HUDEP-2 (cell line): ENCODE measurements around the gene DLEC1.
"Not testable (repeated sequence)": the region's sequence is repeated elsewhere in the genome, so short reads cannot be mapped to it uniquely, and the experiment has no call there.

Source experiments
- DNase-seq, 76 experiments: peaks; one replicate each; lab custom pipeline; 2025; ENCODE audit not compliant: unreplicated experiment in 76 of 76; lab: John Stamatoyannopoulos, UW

DLEC1 gene

DNA sequence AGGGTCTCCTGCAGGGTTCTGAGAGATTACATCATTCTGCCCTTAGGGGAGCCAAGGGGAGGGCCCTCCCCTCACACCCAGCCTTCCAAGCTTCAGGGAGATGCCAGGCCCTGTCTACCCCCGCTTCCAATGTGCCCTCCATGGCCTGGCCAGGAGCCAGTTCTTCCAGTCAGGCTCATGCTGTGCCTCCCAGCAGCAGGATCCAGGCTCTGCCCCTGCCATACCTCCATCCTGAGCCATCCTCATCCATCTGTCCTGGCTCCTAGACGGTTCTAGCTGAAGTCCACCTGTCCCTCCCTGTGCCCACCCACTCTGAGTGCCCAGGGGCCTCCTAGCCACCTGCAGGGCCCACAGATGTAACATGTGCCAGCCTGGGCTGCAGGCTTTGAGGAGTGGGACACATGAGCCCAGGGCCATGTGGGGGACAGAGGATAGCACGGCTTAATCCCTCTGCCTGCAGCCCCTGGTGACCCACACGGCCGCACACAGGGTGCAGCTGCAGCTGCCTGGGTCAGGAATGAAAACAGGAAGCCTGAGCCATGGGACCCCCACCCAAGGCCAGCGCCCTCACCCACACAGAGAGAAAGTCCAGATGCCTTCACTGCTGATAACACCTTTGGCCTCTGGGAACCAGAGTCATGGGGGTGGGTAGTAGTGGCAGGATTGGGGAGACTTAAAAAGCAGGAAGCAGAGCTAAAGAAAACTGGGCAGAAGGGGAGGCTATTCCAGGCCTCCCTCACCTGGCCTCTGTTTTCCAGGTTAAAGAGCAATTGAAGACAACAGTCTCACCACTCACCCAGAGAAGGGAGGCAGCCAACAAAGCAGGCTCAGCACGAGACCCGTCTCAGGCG, 21.3 kb upstream of the DLEC1 start:
- DNase-seq = peak in 1 of 76 experiments; percentile 9

DNA sequence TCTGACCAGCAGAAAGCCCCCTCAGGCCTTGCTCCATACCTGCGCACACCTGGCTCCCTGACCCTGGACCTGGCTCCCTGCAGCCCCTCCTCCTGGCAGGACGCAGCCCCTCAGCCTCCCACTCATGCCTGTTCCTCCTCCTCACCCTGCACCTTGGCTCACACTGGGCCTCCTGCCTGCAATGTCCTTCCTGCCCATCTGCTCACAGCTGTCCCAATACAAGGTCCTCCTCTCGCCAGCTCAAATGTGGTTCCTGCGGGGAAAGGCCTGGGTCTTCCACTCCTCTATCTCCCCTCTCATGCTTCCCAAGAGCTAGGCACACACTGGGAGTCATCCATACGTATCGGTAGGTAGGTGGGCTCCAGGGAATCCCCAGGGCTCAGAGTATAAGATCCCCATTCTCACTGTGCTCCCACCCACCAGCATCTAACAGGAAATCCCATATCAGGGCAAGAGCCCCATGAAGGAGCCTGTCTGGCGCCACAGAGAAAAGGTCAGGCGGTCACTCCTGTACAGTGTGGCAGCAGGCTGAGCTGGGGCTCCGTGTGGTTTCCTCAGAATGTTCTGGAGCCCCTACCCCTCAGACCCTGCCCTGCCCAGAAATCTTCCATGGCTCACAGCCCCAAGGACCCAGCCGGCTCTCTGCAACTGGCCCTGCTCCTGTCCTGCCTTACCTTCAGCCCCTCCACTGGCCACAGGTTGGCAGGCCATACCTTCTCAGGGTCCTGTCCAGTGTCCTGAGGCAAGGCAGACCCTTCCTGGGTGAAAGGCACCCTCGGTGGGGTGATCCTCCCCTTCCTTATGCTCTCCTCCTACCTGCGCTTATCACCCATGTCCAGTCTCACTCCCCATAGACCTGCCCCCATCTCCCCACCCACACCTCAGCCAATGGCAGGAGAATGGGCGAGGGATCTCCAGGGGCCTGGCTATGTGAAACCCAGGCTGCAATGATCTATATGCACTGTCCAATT, 20.4 kb upstream of the DLEC1 start:
- no peak for DNase-seq

DNA sequence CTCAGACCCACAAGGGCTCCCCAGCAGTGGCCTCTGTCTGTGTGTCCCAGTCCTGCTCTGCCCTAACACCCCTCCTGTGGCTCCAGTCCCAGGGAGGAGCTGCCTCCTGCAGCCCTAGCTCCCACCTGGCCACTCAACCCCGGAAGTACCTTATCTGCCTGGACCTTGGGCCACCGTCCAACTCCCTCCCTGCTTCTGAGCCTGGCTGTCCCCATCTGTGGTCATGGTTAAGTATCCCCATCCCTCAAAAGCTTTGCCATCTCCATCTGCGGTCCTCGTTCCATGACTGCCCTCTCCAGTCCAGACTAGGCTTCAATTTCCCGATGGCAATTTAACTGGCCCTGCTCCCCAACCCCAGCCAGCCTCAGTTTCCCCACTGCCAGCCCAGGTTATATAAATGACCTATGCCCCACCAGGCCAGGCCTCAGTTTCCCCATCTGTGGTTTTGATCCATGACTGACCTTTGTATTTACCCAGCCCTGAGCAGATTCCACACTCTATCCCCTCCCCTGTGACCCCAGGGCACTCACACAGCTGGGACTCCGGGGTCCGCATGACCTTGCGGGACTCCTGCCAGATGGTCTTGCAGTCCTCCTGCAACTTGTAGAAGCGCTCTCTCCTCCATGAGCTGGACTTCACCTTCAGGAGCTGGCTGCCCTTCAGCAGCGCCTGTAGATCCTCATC, 19.2 kb upstream of the DLEC1 start:
- DNase-seq = no peak

- DNase-seq = no peak
Measured at GRCh38 chr3:38020342-38020726, 18.7 kb upstream of the DLEC1 start.

- DNase-seq = no peak
Measured at GRCh38 chr3:38021196-38021595, 17.8 kb upstream of the DLEC1 start.

GRCh38 chr3:38022301-38022700, 16.7 kb upstream of the DLEC1 start:
- no peak for DNase-seq

DNA sequence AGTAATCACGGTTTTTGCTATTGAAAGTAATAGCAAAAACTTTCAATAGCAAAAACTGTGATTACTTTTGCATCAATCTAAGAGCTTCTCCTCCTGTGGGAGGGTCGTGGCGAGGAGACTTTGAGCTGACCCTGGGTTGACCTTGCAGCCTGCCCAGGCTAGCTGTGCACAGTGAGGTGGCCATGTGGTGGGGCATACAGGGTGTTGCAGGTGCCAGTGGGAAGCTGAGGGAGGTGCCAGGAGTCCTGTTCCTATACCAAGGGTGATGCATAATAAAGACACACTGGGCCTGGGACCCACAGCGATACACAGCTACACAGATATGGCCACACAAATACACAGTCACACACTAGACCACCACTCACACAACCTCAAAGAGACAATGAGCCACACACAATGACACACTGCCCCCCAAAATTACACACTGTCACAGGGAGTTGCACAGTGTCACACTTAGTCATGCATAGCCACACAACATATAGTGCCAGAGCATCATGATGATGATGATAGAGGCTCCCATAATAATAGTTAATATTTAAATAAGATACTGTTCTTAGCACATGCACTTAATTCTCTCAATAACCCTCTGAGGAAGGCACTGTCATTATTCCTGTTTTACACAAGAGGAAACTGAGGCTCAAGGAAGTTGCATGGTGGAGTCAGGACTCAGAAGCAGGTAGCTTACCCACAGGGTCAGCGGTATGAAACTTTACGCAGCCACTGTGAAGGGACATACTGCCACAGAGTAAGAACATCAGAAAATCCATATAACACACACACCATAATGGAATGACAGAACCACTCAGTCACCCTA, 15.9 kb upstream of the DLEC1 start:
- no peak for DNase-seq

- DNase-seq = no peak
Measured at GRCh38 chr3:38026856-38027255, 12.2 kb upstream of the DLEC1 start.

DNA sequence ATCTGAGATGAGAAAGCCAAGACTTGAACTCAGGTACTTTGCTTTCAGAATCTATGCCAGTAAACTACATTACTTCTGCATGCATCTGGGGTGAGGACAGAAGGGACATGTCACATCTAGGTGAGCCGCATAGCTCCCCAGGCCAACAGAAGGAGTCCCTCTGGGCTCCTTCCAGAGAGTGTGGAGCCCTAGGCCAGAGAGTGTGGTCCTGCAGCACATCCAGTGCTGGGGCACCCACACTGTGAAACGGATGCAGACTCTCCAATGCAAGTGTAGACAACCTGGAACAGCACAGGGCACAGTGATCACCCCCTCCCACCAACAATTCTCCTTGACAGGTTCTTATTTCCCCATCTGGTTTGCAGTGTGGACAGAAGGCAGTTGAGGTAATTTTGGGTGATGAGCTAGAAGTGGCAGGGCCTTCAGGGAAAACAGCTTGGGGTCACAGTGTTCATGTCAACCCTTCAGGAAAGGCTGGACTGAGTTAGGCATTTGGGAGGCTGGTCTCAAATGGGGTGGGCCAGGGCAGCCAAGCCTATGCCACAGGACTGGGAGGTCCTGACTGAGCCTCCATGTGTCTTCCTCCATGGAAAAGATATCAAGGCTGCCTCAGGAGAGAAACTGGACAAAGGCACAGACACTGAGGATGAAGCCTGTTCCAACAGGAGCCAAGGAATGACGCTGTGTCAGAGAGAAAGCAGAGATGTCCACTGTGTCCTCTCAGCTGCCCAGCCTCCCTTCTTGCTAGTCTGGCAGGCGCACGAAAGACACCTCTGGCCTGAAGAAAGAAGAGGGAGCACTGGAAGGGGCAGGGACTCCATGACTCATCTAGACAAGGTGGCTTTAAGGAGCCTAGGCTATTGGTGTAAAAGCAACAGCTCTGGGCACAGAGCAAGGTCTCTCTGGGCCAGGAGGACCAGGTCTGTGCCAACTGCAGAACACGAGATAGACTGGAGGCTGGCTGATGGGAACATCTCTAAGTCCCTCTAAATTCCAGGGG, 11.2 kb upstream of the DLEC1 start:
- DNase-seq = no peak

- DNase-seq = no peak
Measured at GRCh38 chr3:38028621-38029361, 10.2 kb upstream of the DLEC1 start.

GRCh38 chr3:38029400-38030125, 9.4 kb upstream of the DLEC1 start, which contains the start of gene PLCD1:
Gene PLCD1 (minus strand): TSS chr3:38029642. CDS start chr3:38029539, 103 bp downstream.
- no peak for DNase-seq

DNA sequence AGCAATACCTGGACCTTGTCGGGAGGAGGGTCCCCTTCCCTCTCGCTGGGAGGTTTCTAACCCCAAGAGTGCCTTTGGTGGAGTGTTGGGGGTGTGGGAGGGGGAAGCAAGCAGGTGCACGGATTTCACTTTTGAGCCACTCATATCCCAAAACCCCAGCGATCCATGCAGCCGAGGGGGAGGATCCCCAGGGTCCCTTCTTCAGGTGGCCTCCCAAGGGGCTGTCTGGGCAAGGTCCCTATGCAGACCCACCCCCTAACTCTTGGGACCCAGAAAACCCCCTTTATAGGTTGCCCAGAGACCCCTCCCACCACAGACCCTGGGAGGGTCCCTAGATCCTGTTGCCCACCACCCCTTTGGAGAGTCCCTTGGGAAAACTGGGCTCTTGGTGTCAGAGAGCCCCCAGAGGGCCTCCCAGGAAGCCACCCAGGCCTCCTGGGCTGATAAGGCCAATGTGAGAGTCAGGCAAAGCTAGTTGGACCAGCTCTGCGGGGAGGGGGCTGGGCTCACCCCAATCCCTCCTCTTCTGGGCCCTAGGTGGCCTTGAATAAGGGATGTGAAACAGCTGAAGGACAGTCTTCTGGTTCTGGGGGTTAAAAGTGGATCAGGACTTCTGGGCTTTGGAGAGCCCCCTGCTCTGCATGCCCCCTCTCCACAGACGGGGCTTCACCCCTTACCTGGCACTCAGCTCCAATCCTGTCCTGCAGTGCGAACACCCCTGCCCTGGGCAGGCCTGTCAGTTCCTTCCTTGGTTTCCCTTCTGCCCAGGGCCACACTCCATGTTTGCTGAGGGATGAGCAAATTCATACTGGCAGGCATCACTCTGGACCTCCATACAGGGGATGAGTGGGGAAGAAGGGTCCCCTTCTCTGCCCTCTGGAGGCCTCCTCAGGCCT, 8.6 kb upstream of the DLEC1 start:
- DNase-seq = no peak

DNA sequence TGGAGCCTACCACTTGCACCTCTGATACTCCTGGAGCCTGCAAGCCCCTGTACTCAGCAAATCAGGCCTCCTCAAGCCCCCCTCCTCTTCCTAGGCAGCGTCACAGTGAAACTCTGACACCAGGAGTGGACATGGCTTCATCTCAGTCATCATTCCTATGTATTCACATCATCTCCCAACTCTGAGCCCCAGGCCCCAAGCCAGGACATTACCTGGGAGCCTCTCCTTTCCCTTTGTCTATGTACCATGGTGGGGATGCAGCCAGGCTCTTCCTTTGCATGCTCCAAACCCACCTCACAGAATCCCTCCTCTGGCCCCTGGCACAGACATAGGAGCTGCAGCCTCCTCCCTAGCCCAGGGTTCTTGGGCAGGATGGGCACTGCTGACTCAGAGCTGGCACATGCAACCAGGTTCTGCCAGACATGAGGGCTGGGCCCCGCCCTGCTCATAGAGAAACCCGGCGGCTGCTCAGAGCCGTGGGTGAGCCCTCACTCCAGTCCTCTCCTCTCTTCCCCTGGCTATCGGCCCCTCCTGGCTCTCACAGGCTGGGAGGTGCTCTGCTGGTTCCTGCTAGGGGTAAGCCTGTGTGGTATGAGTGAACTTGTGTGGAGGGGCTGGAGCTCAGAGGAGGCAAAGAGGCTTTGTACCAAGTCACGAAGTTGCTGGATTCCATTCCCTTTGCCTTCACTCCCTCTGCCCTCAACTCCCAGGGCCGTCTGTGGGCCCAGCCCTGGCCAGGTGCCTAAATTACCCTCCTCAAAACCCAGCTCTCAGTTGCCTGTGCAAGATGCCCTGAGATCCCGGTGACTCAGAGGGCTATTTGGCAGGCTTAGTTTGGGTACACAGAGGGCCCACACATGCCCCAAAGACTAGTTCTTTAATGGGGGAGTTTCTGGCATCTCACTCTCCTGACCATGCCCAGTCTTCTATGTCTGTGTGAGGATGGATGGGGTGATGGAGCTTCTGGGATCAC, 7.7 kb upstream of the DLEC1 start:
- DNase-seq = peak in 42 of 76 experiments; percentile 3 to 67 (median 29)

DNA sequence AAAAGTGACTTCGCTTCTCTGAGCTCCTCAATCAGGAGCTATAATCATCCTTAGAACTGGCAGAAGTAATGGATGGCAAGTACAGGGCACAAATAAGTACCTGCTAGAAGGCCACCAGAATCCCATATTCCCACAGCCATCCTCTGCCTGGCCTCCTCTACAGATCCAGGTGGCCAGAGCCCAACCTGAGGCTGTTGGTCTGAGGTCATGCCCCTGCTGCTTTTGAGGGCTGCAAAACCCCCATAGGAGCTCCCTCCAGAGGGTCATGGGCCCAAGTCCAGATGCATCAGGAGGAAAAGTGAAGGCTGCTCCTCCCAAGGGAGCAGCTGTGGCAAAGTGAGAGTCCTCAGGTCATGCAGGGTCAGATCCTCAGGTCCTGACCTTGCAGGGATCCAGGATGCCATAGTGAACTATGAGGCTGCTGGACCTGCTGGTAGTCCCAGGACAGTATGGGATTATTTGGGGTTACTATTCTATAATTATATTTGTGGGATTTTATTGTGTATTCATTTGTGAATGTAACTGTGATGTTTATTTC, 6.6 kb upstream of the DLEC1 start:
- no peak for DNase-seq

GRCh38 chr3:38033586-38033985, 5.4 kb upstream of the DLEC1 start:
- not testable (repeated sequence) for DNase-seq
